Gastrocnemius medialis (tissue), 4 donors: ENCODE results near the gene TMPRSS13.

ENCODE experiments used
- POLR2A ChIP-seq, 2 donors: fragments of 450-650 bp; IDR thresholded peaks; one replicate each; pipeline ENCODE4 v1.6.1; 2017; ENCODE audit warnings: antibody characterized with exemption in 2 of 2, mild to moderate bottlenecking in 2 of 2, moderate library complexity in 2 of 2
- TF ChIP-seq, protein P1 (sequence below), 5 experiments: fragments of 450-650 bp in 3 of 5; fragments of 200-600 bp in 2 of 5; sonication (generic) in 2 of 5; IDR thresholded peaks in 4 of 5; conservative IDR thresholded peaks in 1 of 5; 1 replicate in 4 of 5; 2 replicates in 1 of 5; pipeline ENCODE4 v1.5.1; 2016 to 2019; ENCODE audit warnings: antibody characterized with exemption in 5 of 5, mild to moderate bottlenecking in 3 of 5, moderate library complexity in 3 of 5

DNA sequence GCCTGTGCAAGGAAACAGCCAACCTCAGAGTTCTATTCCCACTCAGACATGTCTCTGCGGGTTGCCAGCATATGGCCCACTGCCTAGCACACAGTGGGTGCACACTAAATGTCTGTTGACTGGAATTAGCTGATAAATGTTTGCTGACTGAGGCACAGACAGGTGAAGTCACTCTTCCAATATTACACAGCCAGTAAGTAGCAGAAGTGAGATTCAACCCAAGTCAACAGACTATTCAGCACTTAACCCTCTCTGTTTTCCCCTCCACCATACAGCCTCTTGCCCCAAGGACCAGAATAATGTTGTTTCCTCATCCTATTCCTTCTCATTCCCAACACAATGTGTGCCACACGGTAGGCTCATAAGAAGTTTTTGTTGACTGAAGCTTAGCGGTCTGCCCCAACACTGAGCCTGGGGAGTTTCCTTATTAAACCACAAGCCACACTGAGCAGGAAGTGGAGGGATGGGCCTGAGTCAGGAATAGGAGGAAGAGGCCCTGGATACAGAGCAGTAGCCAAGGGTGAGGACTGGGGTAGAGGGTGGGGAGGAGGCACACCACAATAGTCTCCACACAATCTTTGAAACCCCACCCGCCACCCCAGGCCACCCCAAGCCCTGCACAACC, 41.3 kb upstream of the TMPRSS13 start:
- TF ChIP-seq, protein P1, sequence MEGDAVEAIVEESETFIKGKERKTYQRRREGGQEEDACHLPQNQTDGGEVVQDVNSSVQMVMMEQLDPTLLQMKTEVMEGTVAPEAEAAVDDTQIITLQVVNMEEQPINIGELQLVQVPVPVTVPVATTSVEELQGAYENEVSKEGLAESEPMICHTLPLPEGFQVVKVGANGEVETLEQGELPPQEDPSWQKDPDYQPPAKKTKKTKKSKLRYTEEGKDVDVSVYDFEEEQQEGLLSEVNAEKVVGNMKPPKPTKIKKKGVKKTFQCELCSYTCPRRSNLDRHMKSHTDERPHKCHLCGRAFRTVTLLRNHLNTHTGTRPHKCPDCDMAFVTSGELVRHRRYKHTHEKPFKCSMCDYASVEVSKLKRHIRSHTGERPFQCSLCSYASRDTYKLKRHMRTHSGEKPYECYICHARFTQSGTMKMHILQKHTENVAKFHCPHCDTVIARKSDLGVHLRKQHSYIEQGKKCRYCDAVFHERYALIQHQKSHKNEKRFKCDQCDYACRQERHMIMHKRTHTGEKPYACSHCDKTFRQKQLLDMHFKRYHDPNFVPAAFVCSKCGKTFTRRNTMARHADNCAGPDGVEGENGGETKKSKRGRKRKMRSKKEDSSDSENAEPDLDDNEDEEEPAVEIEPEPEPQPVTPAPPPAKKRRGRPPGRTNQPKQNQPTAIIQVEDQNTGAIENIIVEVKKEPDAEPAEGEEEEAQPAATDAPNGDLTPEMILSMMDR (IDR thresholded peaks at IDR 0.05 in 4 of 5, conservative IDR thresholded peaks at IDR 0.05 in 1 of 5): no peak
- TF ChIP-seq POLR2A (IDR thresholded peaks at IDR 0.05): no peak
